A549 (cell line): ENCODE data around the gene RNF183.

Experiments
- NR3C1 ChIP-seq: fragments of >200 bp; sonication (Bioruptor Twin); formaldehyde crosslinking; IDR thresholded peaks from 3 replicates; pipeline ENCODE4 v1.6.1; 2017
- RAD21 ChIP-seq, 2 experiments: fragments of >200 bp in 1 of 2; sonication (Bioruptor Twin) in 1 of 2; formaldehyde crosslinking in 1 of 2; IDR thresholded peaks in 1 of 2; conservative IDR thresholded peaks in 1 of 2; 2 replicates in 1 of 2; 3 replicates in 1 of 2; pipeline ENCODE4 v1.6.1; 2012 to 2018; ENCODE audit warnings: inconsistent platforms in 1 of 2
- TF ChIP-seq, protein P1 (sequence below): fragments of >200 bp; sonication (Bioruptor Twin); formaldehyde crosslinking; IDR thresholded peaks from 3 replicates; pipeline ENCODE4 v1.5.1; 2016

DNA sequence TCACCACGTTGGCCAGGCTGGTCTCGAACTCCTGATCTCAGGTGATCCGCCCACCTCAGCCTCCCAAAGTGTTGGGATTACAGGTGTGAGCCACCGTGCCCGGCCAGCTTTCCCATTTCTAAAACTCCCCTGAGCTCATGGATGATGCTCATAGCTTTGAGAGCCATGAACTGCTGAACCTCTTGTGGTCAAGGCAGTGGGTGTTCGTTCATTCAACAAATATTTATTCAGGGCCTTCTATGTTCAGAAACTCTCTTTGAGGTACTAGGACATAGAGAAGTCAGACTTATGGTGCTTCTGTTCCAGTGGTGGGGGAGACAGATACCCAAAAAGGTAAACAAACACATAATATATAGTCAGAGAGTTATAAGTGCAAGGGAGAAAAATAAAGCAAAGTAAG is 48.8 kb upstream of the RNF183 start:
- TF ChIP-seq NR3C1 (no peak), RAD21 (conservative IDR thresholded peaks at IDR 0.05 in 1 of 2, IDR thresholded peaks at IDR 0.05 in 1 of 2) (no peak)
- TF ChIP-seq, protein P1, sequence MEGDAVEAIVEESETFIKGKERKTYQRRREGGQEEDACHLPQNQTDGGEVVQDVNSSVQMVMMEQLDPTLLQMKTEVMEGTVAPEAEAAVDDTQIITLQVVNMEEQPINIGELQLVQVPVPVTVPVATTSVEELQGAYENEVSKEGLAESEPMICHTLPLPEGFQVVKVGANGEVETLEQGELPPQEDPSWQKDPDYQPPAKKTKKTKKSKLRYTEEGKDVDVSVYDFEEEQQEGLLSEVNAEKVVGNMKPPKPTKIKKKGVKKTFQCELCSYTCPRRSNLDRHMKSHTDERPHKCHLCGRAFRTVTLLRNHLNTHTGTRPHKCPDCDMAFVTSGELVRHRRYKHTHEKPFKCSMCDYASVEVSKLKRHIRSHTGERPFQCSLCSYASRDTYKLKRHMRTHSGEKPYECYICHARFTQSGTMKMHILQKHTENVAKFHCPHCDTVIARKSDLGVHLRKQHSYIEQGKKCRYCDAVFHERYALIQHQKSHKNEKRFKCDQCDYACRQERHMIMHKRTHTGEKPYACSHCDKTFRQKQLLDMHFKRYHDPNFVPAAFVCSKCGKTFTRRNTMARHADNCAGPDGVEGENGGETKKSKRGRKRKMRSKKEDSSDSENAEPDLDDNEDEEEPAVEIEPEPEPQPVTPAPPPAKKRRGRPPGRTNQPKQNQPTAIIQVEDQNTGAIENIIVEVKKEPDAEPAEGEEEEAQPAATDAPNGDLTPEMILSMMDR: no peak
